ENCODE results near the gene GNAI3.

GNAI3 gene

GRCh38 chr1:109630081-109630897, 81.9 kb downstream of the GNAI3 start:
- peak; percentile 34 for DNase-seq

GRCh38 chr1:109630898-109631512, 82.6 kb downstream of the GNAI3 start:
- WGBS (ENCODE audit: extremely low coverage, insufficient coverage, low lambda C conversion rate) = no CpG with 5 or more reads among the region's 14 CpGs
- H3K4ac ChIP-seq (ENCODE audit: low read depth, low read length) = no peak overlapping the region
- H3K79me1 ChIP-seq (ENCODE audit: low read length) = no peaks in the 10 kb centered on the region
- no peak for DNase-seq
- H3K23ac ChIP-seq (ENCODE audit: low read length) = no peak overlapping the region
- H2AK5ac ChIP-seq (ENCODE audit: low read length) = no peak overlapping the region
- no peaks in the 10 kb centered on the region for H3K79me2 ChIP-seq (ENCODE audit: control insufficient read depth, insufficient read depth, low read length)
- no peak overlapping the region for H3K27ac ChIP-seq (ENCODE audit: low read depth, low read length)
- no peak overlapping the region for H4K5ac ChIP-seq (ENCODE audit: low read length)
- no peaks in the 10 kb centered on the region for H3K27me3 ChIP-seq (ENCODE audit: insufficient read depth, low read length, poor library complexity)
- H3K56ac ChIP-seq (ENCODE audit: low read length) = no peak overlapping the region
- H4K8ac ChIP-seq (ENCODE audit: low read depth, low read length) = no peak overlapping the region
- H3K4me1 ChIP-seq (ENCODE audit: control insufficient read depth, low read depth, low read length) = no peaks in the 10 kb centered on the region
- no peak overlapping the region for H2BK15ac ChIP-seq (replicated peaks; ENCODE audit: low read depth)
- H3K36me3 ChIP-seq (ENCODE audit: control insufficient read depth, insufficient read depth, low read length) = peaks cover 6% of the 10 kb centered on the region
- H2BK5ac ChIP-seq (ENCODE audit: low read length) = no peak overlapping the region
- no peak overlapping the region for H3K4me3 ChIP-seq (ENCODE audit: low read length)
- no peak overlapping the region for H3K18ac ChIP-seq (ENCODE audit: low read length)
- no peak overlapping the region for H2BK120ac ChIP-seq (ENCODE audit: low read depth, low read length)
- H3K9ac ChIP-seq (ENCODE audit: low read length) = no peak overlapping the region
- no peak overlapping the region for H3K4me2 ChIP-seq (ENCODE audit: low read length)

More at GRCh38 chr1:109630081-109630897, 81.9 kb downstream of the GNAI3 start:
- H3K56ac ChIP-seq (ENCODE audit: low read length) = no peak overlapping the region
- H2AK5ac ChIP-seq (ENCODE audit: low read length) = no peak overlapping the region
- H3K18ac ChIP-seq (ENCODE audit: low read length) = no peak overlapping the region
- H3K79me1 ChIP-seq (ENCODE audit: low read length) = no peaks in the 10 kb centered on the region
- H3K27ac ChIP-seq (ENCODE audit: low read depth, low read length) = no peak overlapping the region
- WGBS (ENCODE audit: extremely low coverage, insufficient coverage, low lambda C conversion rate) = no CpG with 5 or more reads among the region's 30 CpGs
- H4K8ac ChIP-seq (ENCODE audit: low read depth, low read length) = no peak overlapping the region
- no peaks in the 10 kb centered on the region for H3K4me1 ChIP-seq (ENCODE audit: control insufficient read depth, low read depth, low read length)
- peaks cover 6% of the 10 kb centered on the region for H3K36me3 ChIP-seq (ENCODE audit: control insufficient read depth, insufficient read depth, low read length)
- H3K4me3 ChIP-seq (ENCODE audit: low read length) = no peak overlapping the region
- no peak overlapping the region for H3K9ac ChIP-seq (ENCODE audit: low read length)
- H2BK15ac ChIP-seq (replicated peaks; ENCODE audit: low read depth) = no peak overlapping the region
- no peak overlapping the region for H3K4ac ChIP-seq (ENCODE audit: low read depth, low read length)
- no peaks in the 10 kb centered on the region for H3K79me2 ChIP-seq (ENCODE audit: control insufficient read depth, insufficient read depth, low read length)
- H2BK5ac ChIP-seq (ENCODE audit: low read length) = no peak overlapping the region
- H4K5ac ChIP-seq (ENCODE audit: low read length) = no peak overlapping the region
- no peak overlapping the region for H3K23ac ChIP-seq (ENCODE audit: low read length)
- H2BK120ac ChIP-seq (ENCODE audit: low read depth, low read length) = no peak overlapping the region
- H3K27me3 ChIP-seq (ENCODE audit: insufficient read depth, low read length, poor library complexity) = no peaks in the 10 kb centered on the region
- H3K4me2 ChIP-seq (ENCODE audit: low read length) = no peak overlapping the region

DNA sequence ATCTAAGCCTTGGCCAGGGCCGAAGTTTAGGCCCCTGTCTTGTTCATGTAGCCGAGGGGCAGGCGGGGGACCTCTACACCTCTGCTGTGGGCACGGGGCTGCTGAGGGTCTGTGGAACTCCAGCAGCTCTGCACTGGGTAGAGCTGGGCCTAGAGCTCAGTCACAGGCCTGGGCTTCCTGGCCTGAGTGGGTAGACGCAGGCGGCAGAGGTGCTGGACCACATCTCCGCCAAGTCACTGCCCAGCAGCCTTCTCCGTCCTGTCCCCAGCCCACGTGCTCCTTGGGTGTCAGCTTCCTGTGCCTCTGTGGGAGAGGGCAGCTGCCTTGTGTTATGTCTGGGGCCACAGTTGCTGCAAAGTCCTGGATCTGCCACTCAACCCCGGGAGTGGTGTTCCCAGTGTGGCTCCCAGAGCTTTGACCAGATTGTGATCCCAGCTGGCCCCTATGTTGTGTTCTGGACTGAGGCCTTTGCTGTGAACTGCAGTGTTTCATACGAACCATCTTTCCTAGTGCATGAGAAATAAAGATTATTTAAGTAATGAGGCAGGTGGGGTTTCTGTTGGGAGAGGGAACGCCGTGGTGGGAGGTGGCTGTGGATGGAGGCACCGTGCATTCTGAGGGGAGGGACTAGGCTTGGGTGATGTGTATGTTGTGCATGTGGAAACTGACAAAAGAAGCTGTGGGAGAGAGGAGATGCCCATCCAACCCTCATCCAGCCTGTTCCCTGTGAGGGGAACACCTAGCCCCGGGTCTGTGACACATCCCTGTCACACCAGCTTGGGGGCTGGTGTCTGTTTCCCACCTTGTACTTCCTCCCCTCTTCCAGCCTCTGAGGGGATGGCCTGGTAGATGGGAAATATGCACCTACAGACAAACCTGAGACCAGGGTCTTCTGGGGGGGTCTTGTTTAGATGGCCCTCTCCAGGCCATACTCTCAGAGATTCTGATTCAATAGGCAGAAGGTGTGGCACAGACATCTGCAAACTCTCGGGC, 83.4 kb downstream of the GNAI3 start:
- H3K4me1 ChIP-seq (ENCODE audit: control insufficient read depth, low read depth, low read length) = peaks cover 5% of the 10 kb centered on the region
- H4K5ac ChIP-seq (ENCODE audit: low read length) = no peak overlapping the region
- no peak overlapping the region for H3K56ac ChIP-seq (ENCODE audit: low read length)
- WGBS (ENCODE audit: extremely low coverage, insufficient coverage, low lambda C conversion rate) = no CpG with 5 or more reads among the region's 16 CpGs
- no peaks in the 10 kb centered on the region for H3K79me1 ChIP-seq (ENCODE audit: low read length)
- H2BK15ac ChIP-seq (replicated peaks; ENCODE audit: low read depth) = no peak overlapping the region
- peaks cover 6% of the 10 kb centered on the region for H3K36me3 ChIP-seq (ENCODE audit: control insufficient read depth, insufficient read depth, low read length)
- H3K4ac ChIP-seq (ENCODE audit: low read depth, low read length) = no peak overlapping the region
- no peak overlapping the region for H3K9ac ChIP-seq (ENCODE audit: low read length)
- H3K23ac ChIP-seq (ENCODE audit: low read length) = no peak overlapping the region
- no peak overlapping the region for H4K8ac ChIP-seq (ENCODE audit: low read depth, low read length)
- no peak overlapping the region for H2BK120ac ChIP-seq (ENCODE audit: low read depth, low read length)
- no peak overlapping the region for H3K27ac ChIP-seq (ENCODE audit: low read depth, low read length)
- no peak overlapping the region for H2AK5ac ChIP-seq (ENCODE audit: low read length)
- H3K18ac ChIP-seq (ENCODE audit: low read length) = no peak overlapping the region
- no peak overlapping the region for H2BK5ac ChIP-seq (ENCODE audit: low read length)
- DNase-seq = no peak
- H3K4me2 ChIP-seq (ENCODE audit: low read length) = no peak overlapping the region
- no peaks in the 10 kb centered on the region for H3K79me2 ChIP-seq (ENCODE audit: control insufficient read depth, insufficient read depth, low read length)
- H3K4me3 ChIP-seq (ENCODE audit: low read length) = no peak overlapping the region
- no peaks in the 10 kb centered on the region for H3K27me3 ChIP-seq (ENCODE audit: insufficient read depth, low read length, poor library complexity)

GRCh38 chr1:109632671-109633346, 84.4 kb downstream of the GNAI3 start:
- no peak overlapping the region for H3K27ac ChIP-seq (ENCODE audit: low read depth, low read length)

DNA sequence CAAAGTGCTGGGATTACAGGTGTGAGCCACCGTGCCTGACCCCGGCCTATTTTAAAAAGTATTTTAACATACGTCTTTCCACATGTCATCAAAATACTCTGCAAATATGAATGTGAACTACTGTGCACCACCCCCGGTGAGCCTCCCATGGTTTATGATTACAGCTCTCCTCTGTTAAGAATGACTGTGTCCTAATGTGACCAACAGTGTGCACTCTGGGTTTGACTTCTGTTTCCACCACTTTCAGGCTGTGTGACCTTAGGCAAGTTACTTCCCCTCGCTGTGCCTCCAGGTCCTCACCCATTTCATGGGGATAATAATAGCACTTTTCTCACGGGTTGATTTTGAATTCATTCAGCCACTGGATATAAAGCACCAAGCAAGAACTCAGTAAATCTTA, 85.9 kb downstream of the GNAI3 start:
- H3K18ac ChIP-seq (ENCODE audit: low read length) = no peak overlapping the region
- H3K4ac ChIP-seq (ENCODE audit: low read depth, low read length) = no peak overlapping the region
- H3K9ac ChIP-seq (ENCODE audit: low read length) = no peak overlapping the region
- no peak overlapping the region for H2BK120ac ChIP-seq (ENCODE audit: low read depth, low read length)
- H3K27ac ChIP-seq (ENCODE audit: low read depth, low read length) = no peak overlapping the region
- DNase-seq = no peak
- H3K4me1 ChIP-seq (ENCODE audit: control insufficient read depth, low read depth, low read length) = peaks cover 5% of the 10 kb centered on the region
- no CpG with 5 or more reads among the region's 6 CpGs for WGBS (ENCODE audit: extremely low coverage, insufficient coverage, low lambda C conversion rate)
- H3K56ac ChIP-seq (ENCODE audit: low read length) = no peak overlapping the region
- no peak overlapping the region for H2BK15ac ChIP-seq (replicated peaks; ENCODE audit: low read depth)
- no peak overlapping the region for H3K4me2 ChIP-seq (ENCODE audit: low read length)
- no peaks in the 10 kb centered on the region for H3K79me1 ChIP-seq (ENCODE audit: low read length)
- no peak overlapping the region for H2AK5ac ChIP-seq (ENCODE audit: low read length)
- H3K23ac ChIP-seq (ENCODE audit: low read length) = no peak overlapping the region
- H3K36me3 ChIP-seq (ENCODE audit: control insufficient read depth, insufficient read depth, low read length) = peaks cover 2% of the 10 kb centered on the region
- no peaks in the 10 kb centered on the region for H3K27me3 ChIP-seq (ENCODE audit: insufficient read depth, low read length, poor library complexity)
- no peak overlapping the region for H2BK5ac ChIP-seq (ENCODE audit: low read length)
- no peaks in the 10 kb centered on the region for H3K79me2 ChIP-seq (ENCODE audit: control insufficient read depth, insufficient read depth, low read length)
- no peak overlapping the region for H4K8ac ChIP-seq (ENCODE audit: low read depth, low read length)
- H3K4me3 ChIP-seq (ENCODE audit: low read length) = no peak overlapping the region
- H4K5ac ChIP-seq (ENCODE audit: low read length) = no peak overlapping the region

More at GRCh38 chr1:109632671-109633346, 84.4 kb downstream of the GNAI3 start:
- Histone ChIP-seq H3K9ac (ENCODE audit: low read length) (no peak overlapping the region), H3K4me1 (ENCODE audit: control insufficient read depth, low read depth, low read length) (peaks cover 5% of the 10 kb centered on the region), H3K79me2 (ENCODE audit: control insufficient read depth, insufficient read depth, low read length) (no peaks in the 10 kb centered on the region), H3K27me3 (ENCODE audit: insufficient read depth, low read length, poor library complexity) (no peaks in the 10 kb centered on the region), H3K18ac (ENCODE audit: low read length) (no peak overlapping the region), H4K8ac (ENCODE audit: low read depth, low read length) (no peak overlapping the region), H3K4me2 (ENCODE audit: low read length) (no peak overlapping the region), H4K5ac (ENCODE audit: low read length) (no peak overlapping the region), H3K4me3 (ENCODE audit: low read length) (no peak overlapping the region), H2AK5ac (ENCODE audit: low read length) (no peak overlapping the region), H3K23ac (ENCODE audit: low read length) (no peak overlapping the region), H3K56ac (ENCODE audit: low read length) (no peak overlapping the region), H3K4ac (ENCODE audit: low read depth, low read length) (no peak overlapping the region), H2BK120ac (ENCODE audit: low read depth, low read length) (no peak overlapping the region), H3K36me3 (ENCODE audit: control insufficient read depth, insufficient read depth, low read length) (peaks cover 6% of the 10 kb centered on the region), H2BK5ac (ENCODE audit: low read length) (no peak overlapping the region), H3K79me1 (ENCODE audit: low read length) (no peaks in the 10 kb centered on the region), H2BK15ac (replicated peaks; ENCODE audit: low read depth) (no peak overlapping the region)
- DNase-seq = no peak
- WGBS (ENCODE audit: extremely low coverage, insufficient coverage, low lambda C conversion rate) = no CpG with 5 or more reads among the region's 5 CpGs
